Measurements from ENCODE around the gene DDX11. TPM values are rescaled to one million over a fixed set of nuclear protein-coding genes. Genes with fewer than 3 reads are reported as not detected.
A peak's percentile ranks its signal among the peaks of the same experiment; 100 is the strongest.
"Not testable (repeated sequence)": the region's sequence is repeated elsewhere in the genome, so short reads cannot be mapped to it uniquely, and the experiment has no call there.

DDX11 gene
- polyA plus RNA-seq (2012; ENCODE audit: low read depth, missing spikeins) = 37.9 TPM

GRCh38 chr12:31073527-31074332 lies at the start of gene DDX11:
Gene DDX11 (plus strand): TSS chr12:31073860. CDS start chr12:31078394, 4,534 bp downstream.
- TF ChIP-seq POLR2AphosphoS5 (IDR thresholded peaks at IDR 0.05; ENCODE audit: low read depth, low read length) = peak; percentile 55; the same call in 1 of the 2 replicates
- TF ChIP-seq POLR2A (IDR thresholded peaks at IDR 0.05; ENCODE audit: low read depth, low read length) = peak; percentile 8; the same call in 1 of the 2 replicates
- TF ChIP-seq PAX5 (IDR thresholded peaks at IDR 0.05; ENCODE audit: insufficient read depth, low read length, severe bottlenecking) = peak; percentile 14
- DNase-seq (ENCODE audit: insufficient read length, low spot score) = peak; percentile 76
- FAIRE-seq = peak; percentile 54

GRCh38 chr12:31026202-31026601 lies 47.5 kb upstream of the DDX11 start:
- TF ChIP-seq POLR2AphosphoS5 (IDR thresholded peaks at IDR 0.05; ENCODE audit: low read depth, low read length) (no peak), POU2F2 (IDR thresholded peaks at IDR 0.05; ENCODE audit: low read depth, low read length) (no peak), POLR2A (IDR thresholded peaks at IDR 0.05; ENCODE audit: low read depth, low read length) (no peak), PAX5 (IDR thresholded peaks at IDR 0.05; ENCODE audit: insufficient read depth, low read length, severe bottlenecking) (no peak), TAF1 (IDR thresholded peaks at IDR 0.05; ENCODE audit: low read depth, low read length) (no peak), SPI1 (IDR thresholded peaks at IDR 0.05; ENCODE audit: low read depth, low read length) (no peak)
- FAIRE-seq = no peak
- DNase-seq (ENCODE audit: insufficient read length, low spot score) = no peak

GRCh38 chr12:31027006-31027405 lies 46.7 kb upstream of the DDX11 start:
- not testable (repeated sequence) for DNase-seq (ENCODE audit: insufficient read length, low spot score); FAIRE-seq

GRCh38 chr12:31029468-31029867 lies 44.2 kb upstream of the DDX11 start:
- TF ChIP-seq PAX5 (IDR thresholded peaks at IDR 0.05; ENCODE audit: insufficient read depth, low read length, severe bottlenecking) (no peak), TAF1 (IDR thresholded peaks at IDR 0.05; ENCODE audit: low read depth, low read length) (no peak), POU2F2 (IDR thresholded peaks at IDR 0.05; ENCODE audit: low read depth, low read length) (no peak), SPI1 (IDR thresholded peaks at IDR 0.05; ENCODE audit: low read depth, low read length) (no peak), POLR2AphosphoS5 (IDR thresholded peaks at IDR 0.05; ENCODE audit: low read depth, low read length) (no peak), POLR2A (IDR thresholded peaks at IDR 0.05; ENCODE audit: low read depth, low read length) (no peak)
- DNase-seq (ENCODE audit: insufficient read length, low spot score) (no peak), FAIRE-seq (no peak)

- FAIRE-seq = no peak
- TF ChIP-seq POLR2AphosphoS5 (IDR thresholded peaks at IDR 0.05; ENCODE audit: low read depth, low read length) (no peak), TAF1 (IDR thresholded peaks at IDR 0.05; ENCODE audit: low read depth, low read length) (no peak), POLR2A (IDR thresholded peaks at IDR 0.05; ENCODE audit: low read depth, low read length) (no peak), SPI1 (IDR thresholded peaks at IDR 0.05; ENCODE audit: low read depth, low read length) (no peak)
- no peak for DNase-seq (ENCODE audit: insufficient read length, low spot score)
Measured at GRCh38 chr12:31029916-31030562, 43.6 kb upstream of the DDX11 start.

GRCh38 chr12:31031951-31032335 lies 41.7 kb upstream of the DDX11 start:
- DNase-seq (ENCODE audit: insufficient read length, low spot score) = no peak
- no peak for FAIRE-seq
- no peak for TF ChIP-seq PAX5 (IDR thresholded peaks at IDR 0.05; ENCODE audit: insufficient read depth, low read length, severe bottlenecking)
- TF ChIP-seq TAF1 (IDR thresholded peaks at IDR 0.05; ENCODE audit: low read depth, low read length) = no peak
- TF ChIP-seq POLR2A (IDR thresholded peaks at IDR 0.05; ENCODE audit: low read depth, low read length) = no peak
- no peak for TF ChIP-seq SPI1 (IDR thresholded peaks at IDR 0.05; ENCODE audit: low read depth, low read length)
- no peak for TF ChIP-seq POLR2AphosphoS5 (IDR thresholded peaks at IDR 0.05; ENCODE audit: low read depth, low read length)
- no peak for TF ChIP-seq POU2F2 (IDR thresholded peaks at IDR 0.05; ENCODE audit: low read depth, low read length)

GRCh38 chr12:31033146-31033545 lies 40.5 kb upstream of the DDX11 start:
- no peak for DNase-seq (ENCODE audit: insufficient read length, low spot score)
- no peak for FAIRE-seq
- TF ChIP-seq PAX5 (IDR thresholded peaks at IDR 0.05; ENCODE audit: insufficient read depth, low read length, severe bottlenecking) = no peak
- no peak for TF ChIP-seq TAF1 (IDR thresholded peaks at IDR 0.05; ENCODE audit: low read depth, low read length)
- no peak for TF ChIP-seq POU2F2 (IDR thresholded peaks at IDR 0.05; ENCODE audit: low read depth, low read length)
- no peak for TF ChIP-seq POLR2AphosphoS5 (IDR thresholded peaks at IDR 0.05; ENCODE audit: low read depth, low read length)
- TF ChIP-seq POLR2A (IDR thresholded peaks at IDR 0.05; ENCODE audit: low read depth, low read length) = no peak
- TF ChIP-seq SPI1 (IDR thresholded peaks at IDR 0.05; ENCODE audit: low read depth, low read length) = no peak

GRCh38 chr12:31033681-31034080 lies 40.0 kb upstream of the DDX11 start:
- FAIRE-seq = no peak
- DNase-seq (ENCODE audit: insufficient read length, low spot score) = no peak

GRCh38 chr12:31034372-31034771 lies 39.3 kb upstream of the DDX11 start:
- TF ChIP-seq POU2F2 (IDR thresholded peaks at IDR 0.05; ENCODE audit: low read depth, low read length) (no peak), PAX5 (IDR thresholded peaks at IDR 0.05; ENCODE audit: insufficient read depth, low read length, severe bottlenecking) (no peak), POLR2A (IDR thresholded peaks at IDR 0.05; ENCODE audit: low read depth, low read length) (no peak), SPI1 (IDR thresholded peaks at IDR 0.05; ENCODE audit: low read depth, low read length) (no peak), TAF1 (IDR thresholded peaks at IDR 0.05; ENCODE audit: low read depth, low read length) (no peak), POLR2AphosphoS5 (IDR thresholded peaks at IDR 0.05; ENCODE audit: low read depth, low read length) (no peak)
- FAIRE-seq = no peak

More at GRCh38 chr12:31033681-31034080, 40.0 kb upstream of the DDX11 start:
- TF ChIP-seq TAF1 (IDR thresholded peaks at IDR 0.05; ENCODE audit: low read depth, low read length) = no peak
- no peak for TF ChIP-seq POLR2A (IDR thresholded peaks at IDR 0.05; ENCODE audit: low read depth, low read length)
- TF ChIP-seq SPI1 (IDR thresholded peaks at IDR 0.05; ENCODE audit: low read depth, low read length) = no peak
- TF ChIP-seq POU2F2 (IDR thresholded peaks at IDR 0.05; ENCODE audit: low read depth, low read length) = no peak
- TF ChIP-seq POLR2AphosphoS5 (IDR thresholded peaks at IDR 0.05; ENCODE audit: low read depth, low read length) = no peak
- no peak for TF ChIP-seq PAX5 (IDR thresholded peaks at IDR 0.05; ENCODE audit: insufficient read depth, low read length, severe bottlenecking)

More at GRCh38 chr12:31034372-31034771, 39.3 kb upstream of the DDX11 start:
- no peak for DNase-seq (ENCODE audit: insufficient read length, low spot score)
